Measurements from ENCODE around the gene DVL1. TPM values are rescaled to one million over a fixed set of nuclear protein-coding genes. Genes with fewer than 3 reads are reported as not detected.

The DVL1 gene
- total and polyA plus RNA-seq, 9 of the 15 experiments (the other 6 are each of a cell fraction or from before 2014, with no cell fraction given) = 0.62 to 135 (median 24.3) TPM

Small RNAs within 50 kb of the gene (microRNA-seq; reads per million reads assigned to microRNA genes)
- gene MIR6726 (ENCODE audit: borderline microRNAs expressed) = 0.46 reads per million
- gene MIR6727 (ENCODE audit: borderline microRNAs expressed) = not detected
- 0.27 reads per million for gene MIR6808 (ENCODE audit: borderline microRNAs expressed)

Small RNAs within 50 kb of the gene (small RNA-seq; reads per million reads assigned to genes)
- gene MIR6726 = 0.11 reads per million

Other genes starting within 250 kb of the DVL1 start
Only the 7 nearest of the 25 such genes appear.
- gene ACAP3, start 41.5 kb downstream of the DVL1 start, total RNA-seq (2014; rRNA removed) = 29.6 and 33.3 TPM in 2 replicates
- gene ACAP3, start 41.5 kb downstream of the DVL1 start, total RNA-seq (2014; rRNA removed; fragmentation: Illumina TruSeq; extraction: Trizol) = 1.9 and 3.5 TPM in 2 replicates
- gene ACAP3, start 41.5 kb downstream of the DVL1 start, total RNA-seq (2015; rRNA removed; fragmentation: Illumina TruSeq; extraction: Trizol) = 14.0 and 15.2 TPM in 2 replicates
- 44.1 and 49.0 TPM in 2 replicates for gene ACAP3, start 41.5 kb downstream of the DVL1 start, total RNA-seq (2021)
- gene ACAP3, start 41.5 kb downstream of the DVL1 start, polyA plus RNA-seq (2011; rRNA removed) = 12.0 and 27.1 TPM in 2 replicates
- 7.2 and 11.8 TPM in 2 replicates for gene ACAP3, start 41.5 kb downstream of the DVL1 start, polyA plus RNA-seq (2014; fragmentation: Illumina TruSeq; extraction: Trizol)
- under 1 TPM; 0.01 to 0.06 TPM for gene ACAP3, start 41.5 kb downstream of the DVL1 start, polyA plus RNA-seq (2014; fragmentation: Nextera tagmentation; extraction: Ambion mirVana)
- gene ACAP3, start 41.5 kb downstream of the DVL1 start, polyA plus RNA-seq (2014; rRNA removed) = 43.8 and 44.8 TPM in 2 replicates
- 86.9 and 103 TPM in 2 replicates for gene PUSL1, start 40.8 kb downstream of the DVL1 start, total RNA-seq (2014; rRNA removed)
- gene PUSL1, start 40.8 kb downstream of the DVL1 start, total RNA-seq (2014; rRNA removed; fragmentation: Illumina TruSeq; extraction: Trizol) = 5.6 and 7.0 TPM in 2 replicates
- 29.7 and 31.4 TPM in 2 replicates for gene PUSL1, start 40.8 kb downstream of the DVL1 start, total RNA-seq (2015; rRNA removed; fragmentation: Illumina TruSeq; extraction: Trizol)
- gene PUSL1, start 40.8 kb downstream of the DVL1 start, total RNA-seq (2021) = 80.1 and 83.0 TPM in 2 replicates
- 13.6 and 22.4 TPM in 2 replicates for gene PUSL1, start 40.8 kb downstream of the DVL1 start, polyA plus RNA-seq (2011; rRNA removed)
- 10.5 and 25.1 TPM in 2 replicates for gene PUSL1, start 40.8 kb downstream of the DVL1 start, polyA plus RNA-seq (2014; fragmentation: Illumina TruSeq; extraction: Trizol)
- gene PUSL1, start 40.8 kb downstream of the DVL1 start, polyA plus RNA-seq (2014; fragmentation: Nextera tagmentation; extraction: Ambion mirVana) = 1 to 10 TPM in 1 of 2 experiments, under 1 TPM in 1; 0.62 to 1.7 TPM
- 68.5 and 76.0 TPM in 2 replicates for gene PUSL1, start 40.8 kb downstream of the DVL1 start, polyA plus RNA-seq (2014; rRNA removed)
- 151 and 179 TPM in 2 replicates for gene INTS11, start 24.8 kb downstream of the DVL1 start, total RNA-seq (2014; rRNA removed)
- 62.1 and 77.4 TPM in 2 replicates for gene INTS11, start 24.8 kb downstream of the DVL1 start, total RNA-seq (2014; rRNA removed; fragmentation: Illumina TruSeq; extraction: Trizol)
- 85.4 and 88.8 TPM in 2 replicates for gene INTS11, start 24.8 kb downstream of the DVL1 start, total RNA-seq (2015; rRNA removed; fragmentation: Illumina TruSeq; extraction: Trizol)
- 153 and 164 TPM in 2 replicates for gene INTS11, start 24.8 kb downstream of the DVL1 start, total RNA-seq (2021)
- 110 and 164 TPM in 2 replicates for gene INTS11, start 24.8 kb downstream of the DVL1 start, polyA plus RNA-seq (2011; rRNA removed)
- 143 and 151 TPM in 2 replicates for gene INTS11, start 24.8 kb downstream of the DVL1 start, polyA plus RNA-seq (2014; fragmentation: Illumina TruSeq; extraction: Trizol)
- gene INTS11, start 24.8 kb downstream of the DVL1 start, polyA plus RNA-seq (2014; fragmentation: Nextera tagmentation; extraction: Ambion mirVana) = 10 to 100 TPM in 1 of 2 experiments, 1 to 10 TPM in 1; 3.6 to 11.8 TPM
- gene INTS11, start 24.8 kb downstream of the DVL1 start, polyA plus RNA-seq (2014; rRNA removed) = 183 TPM in 2 replicates
- gene CPTP, start 24.6 kb downstream of the DVL1 start, total RNA-seq (2014; rRNA removed) = 21.6 and 33.4 TPM in 2 replicates
- 3.0 and 3.5 TPM in 2 replicates for gene CPTP, start 24.6 kb downstream of the DVL1 start, total RNA-seq (2014; rRNA removed; fragmentation: Illumina TruSeq; extraction: Trizol)
- gene CPTP, start 24.6 kb downstream of the DVL1 start, total RNA-seq (2015; rRNA removed; fragmentation: Illumina TruSeq; extraction: Trizol) = 8.4 and 10.1 TPM in 2 replicates
- gene CPTP, start 24.6 kb downstream of the DVL1 start, total RNA-seq (2021) = 25.4 and 25.8 TPM in 2 replicates
- gene CPTP, start 24.6 kb downstream of the DVL1 start, polyA plus RNA-seq (2011; rRNA removed) = 3.5 and 5.7 TPM in 2 replicates
- gene CPTP, start 24.6 kb downstream of the DVL1 start, polyA plus RNA-seq (2014; fragmentation: Illumina TruSeq; extraction: Trizol) = 2.7 and 9.1 TPM in 2 replicates
- under 1 TPM; 0.11 to 0.20 TPM for gene CPTP, start 24.6 kb downstream of the DVL1 start, polyA plus RNA-seq (2014; fragmentation: Nextera tagmentation; extraction: Ambion mirVana)
- 12.4 and 12.9 TPM in 2 replicates for gene CPTP, start 24.6 kb downstream of the DVL1 start, polyA plus RNA-seq (2014; rRNA removed)
- gene TAS1R3, start 18.1 kb downstream of the DVL1 start, total RNA-seq (2014; rRNA removed) = 0.12 TPM in 1 of 2 replicates, not detected in the other
- gene TAS1R3, start 18.1 kb downstream of the DVL1 start, total RNA-seq (2014; rRNA removed; fragmentation: Illumina TruSeq; extraction: Trizol) = not detected in 2 replicates
- gene TAS1R3, start 18.1 kb downstream of the DVL1 start, total RNA-seq (2015; rRNA removed; fragmentation: Illumina TruSeq; extraction: Trizol) = 0.04 TPM in 1 of 2 replicates, not detected in the other
- gene TAS1R3, start 18.1 kb downstream of the DVL1 start, total RNA-seq (2021) = 0.07 and 0.09 TPM in 2 replicates
- 0.05 TPM in 1 of 2 replicates, not detected in the other for gene TAS1R3, start 18.1 kb downstream of the DVL1 start, polyA plus RNA-seq (2011; rRNA removed)
- gene TAS1R3, start 18.1 kb downstream of the DVL1 start, polyA plus RNA-seq (2014; fragmentation: Illumina TruSeq; extraction: Trizol) = not detected in 2 replicates
- not detected for gene TAS1R3, start 18.1 kb downstream of the DVL1 start, polyA plus RNA-seq (2014; fragmentation: Nextera tagmentation; extraction: Ambion mirVana)
- 0.03 and 0.13 TPM in 2 replicates for gene TAS1R3, start 18.1 kb downstream of the DVL1 start, polyA plus RNA-seq (2014; rRNA removed)
- gene MXRA8, start 9.1 kb upstream of the DVL1 start, total RNA-seq (2014; rRNA removed) = 7.3 and 12.4 TPM in 2 replicates
- 2.1 and 2.7 TPM in 2 replicates for gene MXRA8, start 9.1 kb upstream of the DVL1 start, total RNA-seq (2014; rRNA removed; fragmentation: Illumina TruSeq; extraction: Trizol)
- gene MXRA8, start 9.1 kb upstream of the DVL1 start, total RNA-seq (2015; rRNA removed; fragmentation: Illumina TruSeq; extraction: Trizol) = 4.8 and 5.5 TPM in 2 replicates
- 9.1 and 10.8 TPM in 2 replicates for gene MXRA8, start 9.1 kb upstream of the DVL1 start, total RNA-seq (2021)
- gene MXRA8, start 9.1 kb upstream of the DVL1 start, polyA plus RNA-seq (2011; rRNA removed) = 2.9 and 9.0 TPM in 2 replicates
- 6.3 and 9.2 TPM in 2 replicates for gene MXRA8, start 9.1 kb upstream of the DVL1 start, polyA plus RNA-seq (2014; fragmentation: Illumina TruSeq; extraction: Trizol)
- gene MXRA8, start 9.1 kb upstream of the DVL1 start, polyA plus RNA-seq (2014; fragmentation: Nextera tagmentation; extraction: Ambion mirVana) = under 1 TPM; 0.66 to 0.83 TPM
- 11.3 and 13.1 TPM in 2 replicates for gene MXRA8, start 9.1 kb upstream of the DVL1 start, polyA plus RNA-seq (2014; rRNA removed)
- 478 and 554 TPM in 2 replicates for gene AURKAIP1, start 25.8 kb upstream of the DVL1 start, total RNA-seq (2014; rRNA removed)
- gene AURKAIP1, start 25.8 kb upstream of the DVL1 start, total RNA-seq (2014; rRNA removed; fragmentation: Illumina TruSeq; extraction: Trizol) = 19.4 and 34.6 TPM in 2 replicates
- gene AURKAIP1, start 25.8 kb upstream of the DVL1 start, total RNA-seq (2015; rRNA removed; fragmentation: Illumina TruSeq; extraction: Trizol) = 113 and 115 TPM in 2 replicates
- 346 and 388 TPM in 2 replicates for gene AURKAIP1, start 25.8 kb upstream of the DVL1 start, total RNA-seq (2021)
- 92.0 and 96.0 TPM in 2 replicates for gene AURKAIP1, start 25.8 kb upstream of the DVL1 start, polyA plus RNA-seq (2011; rRNA removed)
- 66.4 and 151 TPM in 2 replicates for gene AURKAIP1, start 25.8 kb upstream of the DVL1 start, polyA plus RNA-seq (2014; fragmentation: Illumina TruSeq; extraction: Trizol)
- 10 to 100 TPM in 1 of 2 experiments, 1 to 10 TPM in 1; 7.8 to 32.9 TPM for gene AURKAIP1, start 25.8 kb upstream of the DVL1 start, polyA plus RNA-seq (2014; fragmentation: Nextera tagmentation; extraction: Ambion mirVana)
- 385 and 391 TPM in 2 replicates for gene AURKAIP1, start 25.8 kb upstream of the DVL1 start, polyA plus RNA-seq (2014; rRNA removed)